Measurements from ENCODE around the gene CDH26. TPM values are rescaled to one million over a fixed set of nuclear protein-coding genes. Genes with fewer than 3 reads are reported as not detected.

Gene CDH26
- total RNA-seq, 2 experiments from 2014 or later: 0.19 to 0.36 TPM

DNA sequence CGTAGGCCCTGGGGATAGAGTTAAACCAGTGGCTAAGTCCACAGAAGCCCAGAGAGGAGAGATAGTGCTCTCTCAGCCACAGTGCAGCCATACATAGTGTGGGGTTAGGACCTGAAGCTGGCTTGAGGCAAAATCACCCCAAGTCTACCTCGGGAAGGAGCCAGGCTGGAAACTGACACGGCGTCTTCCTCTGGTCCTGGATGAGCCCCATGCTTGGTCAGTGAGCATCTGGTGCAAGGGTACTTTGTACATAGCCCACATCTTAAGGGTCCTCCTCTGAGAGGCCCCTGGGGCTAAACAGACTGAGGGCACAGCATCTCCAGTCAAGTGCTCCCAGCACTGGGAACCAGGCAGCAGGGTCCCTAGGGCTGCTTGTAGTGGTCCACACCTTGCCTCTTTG, 45.6 kb downstream of the CDH26 start:
- POLR2A ChIA-PET: no interaction called here
- intact Hi-C loops (cut with micrococcal nuclease; ENCODE audit: unreplicated experiment): no loop called here
- Histone ChIP-seq H2AFZ (ENCODE audit: low read length) (no peak overlapping the region), H3K4me2 (ENCODE audit: low read length) (no peak overlapping the region), H3K4me3 (ENCODE audit: low read depth, low read length, poor library complexity, severe bottlenecking) (no peak overlapping the region), H4K20me1 (ENCODE audit: insufficient read depth, low read length) (no peaks in the 10 kb centered on the region), H3K36me3 (ENCODE audit: insufficient read depth, low read length) (no peaks in the 10 kb centered on the region), H3K79me2 (ENCODE audit: insufficient read depth, low read depth, low read length) (no peaks in the 10 kb centered on the region), H3K9me2 (ENCODE audit: insufficient read depth, low read length) (no peaks in the 10 kb centered on the region), H3K27ac (ENCODE audit: low read depth, low read length, poor library complexity, severe bottlenecking) (no peak overlapping the region), H3K9me3 (ENCODE audit: low read length) (no peaks in the 10 kb centered on the region), H3K4me1 (ENCODE audit: insufficient read depth, low read length, poor library complexity, severe bottlenecking) (no peaks in the 10 kb centered on the region)
- no peak for DNase-seq (ENCODE audit: low spot score)
- BruUV-seq (replicated peaks): no TSS peak
- no peak for TF ChIP-seq EZH2phosphoT487 (IDR thresholded peaks at IDR 0.05; ENCODE audit: borderline replicate concordance, low read depth, low read length)
- TF ChIP-seq, protein P1, sequence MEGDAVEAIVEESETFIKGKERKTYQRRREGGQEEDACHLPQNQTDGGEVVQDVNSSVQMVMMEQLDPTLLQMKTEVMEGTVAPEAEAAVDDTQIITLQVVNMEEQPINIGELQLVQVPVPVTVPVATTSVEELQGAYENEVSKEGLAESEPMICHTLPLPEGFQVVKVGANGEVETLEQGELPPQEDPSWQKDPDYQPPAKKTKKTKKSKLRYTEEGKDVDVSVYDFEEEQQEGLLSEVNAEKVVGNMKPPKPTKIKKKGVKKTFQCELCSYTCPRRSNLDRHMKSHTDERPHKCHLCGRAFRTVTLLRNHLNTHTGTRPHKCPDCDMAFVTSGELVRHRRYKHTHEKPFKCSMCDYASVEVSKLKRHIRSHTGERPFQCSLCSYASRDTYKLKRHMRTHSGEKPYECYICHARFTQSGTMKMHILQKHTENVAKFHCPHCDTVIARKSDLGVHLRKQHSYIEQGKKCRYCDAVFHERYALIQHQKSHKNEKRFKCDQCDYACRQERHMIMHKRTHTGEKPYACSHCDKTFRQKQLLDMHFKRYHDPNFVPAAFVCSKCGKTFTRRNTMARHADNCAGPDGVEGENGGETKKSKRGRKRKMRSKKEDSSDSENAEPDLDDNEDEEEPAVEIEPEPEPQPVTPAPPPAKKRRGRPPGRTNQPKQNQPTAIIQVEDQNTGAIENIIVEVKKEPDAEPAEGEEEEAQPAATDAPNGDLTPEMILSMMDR (conservative IDR thresholded peaks at IDR 0.05; ENCODE audit: low read length): no peak
- CTCF ChIA-PET (ENCODE audit: unreplicated experiment): no interaction called here

DNA sequence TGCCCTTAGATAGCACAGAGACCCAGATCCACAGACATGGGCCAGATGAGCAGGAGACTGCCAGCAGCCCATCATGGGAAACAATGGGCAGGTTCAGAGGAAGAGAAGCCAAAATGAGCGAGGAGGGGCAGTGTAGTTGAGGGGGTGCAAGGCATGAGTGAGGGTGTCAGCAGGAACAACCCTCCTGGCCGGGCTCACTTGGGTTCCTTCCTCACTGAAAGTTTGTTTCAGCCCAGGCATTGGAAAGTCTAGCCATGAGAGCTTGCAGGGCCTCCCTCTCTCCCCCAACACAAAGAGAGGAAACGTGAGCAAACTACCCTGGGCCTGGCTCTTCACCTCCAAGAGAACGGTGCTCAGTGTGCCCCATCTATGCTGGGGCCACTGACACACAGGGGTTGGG, 48.0 kb downstream of the CDH26 start:
- Histone ChIP-seq H3K4me1 (ENCODE audit: insufficient read depth, low read length, poor library complexity, severe bottlenecking) (no peaks in the 10 kb centered on the region), H3K4me2 (ENCODE audit: low read length) (no peak overlapping the region), H3K9me2 (ENCODE audit: insufficient read depth, low read length) (no peaks in the 10 kb centered on the region), H3K27ac (ENCODE audit: low read depth, low read length, poor library complexity, severe bottlenecking) (no peak overlapping the region), H4K20me1 (ENCODE audit: insufficient read depth, low read length) (no peaks in the 10 kb centered on the region), H3K36me3 (ENCODE audit: insufficient read depth, low read length) (no peaks in the 10 kb centered on the region), H3K79me2 (ENCODE audit: insufficient read depth, low read depth, low read length) (no peaks in the 10 kb centered on the region), H3K9me3 (ENCODE audit: low read length) (no peaks in the 10 kb centered on the region), H2AFZ (ENCODE audit: low read length) (no peak overlapping the region), H3K4me3 (ENCODE audit: low read depth, low read length, poor library complexity, severe bottlenecking) (no peak overlapping the region)
- ChIA-PET CTCF (ENCODE audit: unreplicated experiment) (no interaction called here), POLR2A (no interaction called here)
- intact Hi-C loops (cut with micrococcal nuclease; ENCODE audit: unreplicated experiment): no loop called here
- no TSS peak for BruUV-seq (replicated peaks)
- DNase-seq (ENCODE audit: low spot score): no peak
- no peak for TF ChIP-seq EZH2phosphoT487 (IDR thresholded peaks at IDR 0.05; ENCODE audit: borderline replicate concordance, low read depth, low read length)
- TF ChIP-seq, protein P1 (conservative IDR thresholded peaks at IDR 0.05; ENCODE audit: low read length): no peak

DNA sequence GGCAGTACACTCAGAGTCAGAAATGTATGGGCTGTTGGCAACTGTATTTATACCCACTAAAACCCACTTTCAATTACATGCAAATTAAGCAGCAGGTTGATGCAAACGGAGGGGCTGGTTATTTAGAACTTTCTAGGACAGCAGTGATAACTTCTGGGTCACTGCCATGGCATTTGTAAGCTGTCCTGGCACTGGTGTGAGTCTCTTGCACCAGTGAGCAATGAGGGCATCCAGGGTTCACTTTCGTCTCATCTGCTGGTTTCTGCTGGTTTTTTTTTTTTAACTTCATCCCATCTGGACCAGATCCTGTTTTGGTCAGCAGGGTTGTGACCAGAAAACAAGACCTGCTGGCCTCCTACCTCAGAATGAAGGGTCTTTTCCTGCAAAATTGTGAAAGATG, 49.2 kb downstream of the CDH26 start:
- POLR2A ChIA-PET: no interaction called here
- BruUV-seq (replicated peaks): no TSS peak

More for the DNA sequence above, 49.2 kb downstream of the CDH26 start:
- DNase-seq (ENCODE audit: low spot score): no peak
- CTCF ChIA-PET (ENCODE audit: unreplicated experiment): no interaction called here
- Histone ChIP-seq H3K4me2 (ENCODE audit: low read length) (no peak overlapping the region), H3K4me1 (ENCODE audit: insufficient read depth, low read length, poor library complexity, severe bottlenecking) (no peaks in the 10 kb centered on the region), H3K9me3 (ENCODE audit: low read length) (no peaks in the 10 kb centered on the region), H3K4me3 (ENCODE audit: low read depth, low read length, poor library complexity, severe bottlenecking) (no peak overlapping the region), H3K36me3 (ENCODE audit: insufficient read depth, low read length) (no peaks in the 10 kb centered on the region), H3K27ac (ENCODE audit: low read depth, low read length, poor library complexity, severe bottlenecking) (no peak overlapping the region), H2AFZ (ENCODE audit: low read length) (no peak overlapping the region), H3K79me2 (ENCODE audit: insufficient read depth, low read depth, low read length) (no peaks in the 10 kb centered on the region), H4K20me1 (ENCODE audit: insufficient read depth, low read length) (no peaks in the 10 kb centered on the region), H3K9me2 (ENCODE audit: insufficient read depth, low read length) (no peaks in the 10 kb centered on the region)
- intact Hi-C loops (cut with micrococcal nuclease; ENCODE audit: unreplicated experiment): no loop called here
- TF ChIP-seq EZH2phosphoT487 (IDR thresholded peaks at IDR 0.05; ENCODE audit: borderline replicate concordance, low read depth, low read length): no peak
- TF ChIP-seq, protein P1 (conservative IDR thresholded peaks at IDR 0.05; ENCODE audit: low read length): no peak

Measured in OCI-LY7 (cell line).